Measurements from ENCODE around the gene NUDCD3.

Gene NUDCD3

GRCh38 chr7:44375926-44376342 is 114.5 kb downstream of the NUDCD3 start:
- Histone ChIP-seq H3K9me2 (replicated peaks; ENCODE audit: low read depth, low read length) (no peaks in the 10 kb centered on the region), H3K27me3 (ENCODE audit: insufficient read depth, low read length, poor library complexity, severe bottlenecking) (no peaks in the 10 kb centered on the region), H3K4me2 (ENCODE audit: low read depth, low read length, poor library complexity, severe bottlenecking) (no peak overlapping the region), H3K79me2 (ENCODE audit: insufficient read depth, low read length) (no peaks in the 10 kb centered on the region), H3K4me3 (ENCODE audit: low read length, poor library complexity, severe bottlenecking) (no peak overlapping the region), H3K9me3 (ENCODE audit: insufficient read depth, low read depth, low read length) (no peaks in the 10 kb centered on the region), H4K20me1 (ENCODE audit: insufficient read depth, low read length, poor library complexity, severe bottlenecking) (no peaks in the 10 kb centered on the region), H3K36me3 (ENCODE audit: insufficient read depth, low read length) (no peaks in the 10 kb centered on the region; the same call in 1 of the 2 replicates), H2AFZ (ENCODE audit: low read length) (no peak overlapping the region), H3F3A (ENCODE audit: low read depth) (no peaks in the 10 kb centered on the region), H3K4me1 (ENCODE audit: insufficient read depth, low read length, poor library complexity, severe bottlenecking) (no peaks in the 10 kb centered on the region), H3K9ac (ENCODE audit: low read depth, low read length, poor library complexity, severe bottlenecking) (no peak overlapping the region)
- TF ChIP-seq, protein P1, sequence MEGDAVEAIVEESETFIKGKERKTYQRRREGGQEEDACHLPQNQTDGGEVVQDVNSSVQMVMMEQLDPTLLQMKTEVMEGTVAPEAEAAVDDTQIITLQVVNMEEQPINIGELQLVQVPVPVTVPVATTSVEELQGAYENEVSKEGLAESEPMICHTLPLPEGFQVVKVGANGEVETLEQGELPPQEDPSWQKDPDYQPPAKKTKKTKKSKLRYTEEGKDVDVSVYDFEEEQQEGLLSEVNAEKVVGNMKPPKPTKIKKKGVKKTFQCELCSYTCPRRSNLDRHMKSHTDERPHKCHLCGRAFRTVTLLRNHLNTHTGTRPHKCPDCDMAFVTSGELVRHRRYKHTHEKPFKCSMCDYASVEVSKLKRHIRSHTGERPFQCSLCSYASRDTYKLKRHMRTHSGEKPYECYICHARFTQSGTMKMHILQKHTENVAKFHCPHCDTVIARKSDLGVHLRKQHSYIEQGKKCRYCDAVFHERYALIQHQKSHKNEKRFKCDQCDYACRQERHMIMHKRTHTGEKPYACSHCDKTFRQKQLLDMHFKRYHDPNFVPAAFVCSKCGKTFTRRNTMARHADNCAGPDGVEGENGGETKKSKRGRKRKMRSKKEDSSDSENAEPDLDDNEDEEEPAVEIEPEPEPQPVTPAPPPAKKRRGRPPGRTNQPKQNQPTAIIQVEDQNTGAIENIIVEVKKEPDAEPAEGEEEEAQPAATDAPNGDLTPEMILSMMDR (conservative IDR thresholded peaks at IDR 0.05; ENCODE audit: low read length): no peak
- TF ChIP-seq EZH2phosphoT487 (IDR thresholded peaks at IDR 0.05; ENCODE audit: borderline replicate concordance): no peak

DNA sequence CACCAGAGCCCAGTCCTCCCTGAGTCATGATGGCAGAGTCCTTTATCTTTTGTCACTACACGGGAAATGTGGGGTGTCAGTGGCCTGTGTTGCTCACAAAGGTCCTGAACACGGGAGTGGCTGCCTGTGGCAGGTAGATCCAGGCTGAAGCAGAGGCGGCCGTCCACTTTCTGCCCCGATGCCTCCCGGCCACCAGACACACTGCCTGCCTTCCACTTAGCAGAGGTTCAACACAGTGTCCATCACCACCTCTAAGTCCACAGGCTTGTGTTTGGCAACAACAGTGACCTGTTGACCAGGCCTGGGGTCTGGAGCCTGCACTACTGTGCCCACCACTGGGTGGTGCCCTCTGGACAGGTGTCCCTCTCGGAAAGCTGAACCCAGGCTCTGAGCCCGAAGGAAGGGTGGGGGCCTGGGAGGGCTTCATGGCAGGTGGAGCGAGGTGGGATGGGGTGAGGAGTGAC is 115.2 kb downstream of the NUDCD3 start:
- Histone ChIP-seq H2AFZ (ENCODE audit: low read length) (no peak overlapping the region), H3K27me3 (ENCODE audit: insufficient read depth, low read length, poor library complexity, severe bottlenecking) (no peaks in the 10 kb centered on the region), H4K20me1 (ENCODE audit: insufficient read depth, low read length, poor library complexity, severe bottlenecking) (no peaks in the 10 kb centered on the region), H3K4me3 (ENCODE audit: low read length, poor library complexity, severe bottlenecking) (no peak overlapping the region), H3K9me3 (ENCODE audit: insufficient read depth, low read depth, low read length) (no peaks in the 10 kb centered on the region), H3K4me1 (ENCODE audit: insufficient read depth, low read length, poor library complexity, severe bottlenecking) (no peaks in the 10 kb centered on the region), H3K79me2 (ENCODE audit: insufficient read depth, low read length) (no peaks in the 10 kb centered on the region), H3F3A (ENCODE audit: low read depth) (no peaks in the 10 kb centered on the region), H3K9ac (ENCODE audit: low read depth, low read length, poor library complexity, severe bottlenecking) (no peak overlapping the region), H3K36me3 (ENCODE audit: insufficient read depth, low read length) (no peaks in the 10 kb centered on the region), H3K4me2 (ENCODE audit: low read depth, low read length, poor library complexity, severe bottlenecking) (no peak overlapping the region), H3K9me2 (replicated peaks; ENCODE audit: low read depth, low read length) (no peaks in the 10 kb centered on the region)
- TF ChIP-seq, protein P1 (conservative IDR thresholded peaks at IDR 0.05; ENCODE audit: low read length): peak; percentile 57
- TF ChIP-seq EZH2phosphoT487 (IDR thresholded peaks at IDR 0.05; ENCODE audit: borderline replicate concordance): no peak

GRCh38 chr7:44374007-44374763 is 116.3 kb downstream of the NUDCD3 start:
- no peaks in the 10 kb centered on the region for H3K79me2 ChIP-seq (ENCODE audit: insufficient read depth, low read length)

More at GRCh38 chr7:44374007-44374763, 116.3 kb downstream of the NUDCD3 start:
- Histone ChIP-seq H3K9me3 (ENCODE audit: insufficient read depth, low read depth, low read length) (no peaks in the 10 kb centered on the region), H3K27me3 (ENCODE audit: insufficient read depth, low read length, poor library complexity, severe bottlenecking) (no peaks in the 10 kb centered on the region), H3K4me3 (ENCODE audit: low read length, poor library complexity, severe bottlenecking) (no peak overlapping the region), H3K4me2 (ENCODE audit: low read depth, low read length, poor library complexity, severe bottlenecking) (no peak overlapping the region), H3K9ac (ENCODE audit: low read depth, low read length, poor library complexity, severe bottlenecking) (no peak overlapping the region), H3K4me1 (ENCODE audit: insufficient read depth, low read length, poor library complexity, severe bottlenecking) (no peaks in the 10 kb centered on the region), H3K36me3 (ENCODE audit: insufficient read depth, low read length) (no peaks in the 10 kb centered on the region), H3K9me2 (replicated peaks; ENCODE audit: low read depth, low read length) (no peaks in the 10 kb centered on the region), H4K20me1 (ENCODE audit: insufficient read depth, low read length, poor library complexity, severe bottlenecking) (no peaks in the 10 kb centered on the region), H2AFZ (ENCODE audit: low read length) (no peak overlapping the region), H3F3A (ENCODE audit: low read depth) (no peaks in the 10 kb centered on the region)
- no peak for TF ChIP-seq EZH2phosphoT487 (IDR thresholded peaks at IDR 0.05; ENCODE audit: borderline replicate concordance)
- TF ChIP-seq, protein P1 (conservative IDR thresholded peaks at IDR 0.05; ENCODE audit: low read length): no peak
